ENCODE data around the gene RNF207. TPM values are rescaled to one million over a fixed set of nuclear protein-coding genes. Genes with fewer than 3 reads are reported as not detected.

Gene RNF207
- total and polyA plus RNA-seq, 2 experiments from 2014 or later: 29.3 to 30.9 TPM

DNA sequence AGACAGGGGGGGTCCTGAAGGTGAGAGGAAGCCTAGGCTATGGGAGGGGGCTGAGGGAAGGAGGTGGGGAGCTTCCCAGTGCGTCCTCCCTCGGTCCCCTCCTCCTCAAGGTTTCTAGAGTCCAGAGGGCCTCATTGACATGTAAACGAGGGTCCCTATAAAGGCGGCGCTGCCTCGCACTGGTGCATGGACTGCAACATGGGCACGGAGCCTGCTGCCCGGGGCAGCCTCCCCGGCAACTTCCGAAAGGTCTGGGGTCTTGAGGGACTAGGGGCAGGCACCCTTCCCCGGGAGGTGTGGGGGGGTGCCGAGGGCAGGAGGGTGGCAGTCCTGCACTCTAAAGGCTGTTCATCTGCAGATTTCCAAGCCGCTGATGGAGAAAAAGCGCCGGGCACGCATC, 38.1 kb downstream of the RNF207 start, which contains the start of gene HES3:
HES3 (plus strand) TSS at position 187 of the 400 bp plus-strand sequence; CDS start at position 374, 187 bp downstream.
- no peaks in the 10 kb centered on the region for H3K79me2 ChIP-seq
- no peaks in the 10 kb centered on the region for H3K36me3 ChIP-seq (replicated peaks; ENCODE audit: insufficient read depth, low read depth)
- no peak within 1 kb of the TSS for H3K27ac ChIP-seq
- H2AFZ ChIP-seq: no peak within 1 kb of the TSS
- TF ChIP-seq EZH2phosphoT487 (IDR thresholded peaks at IDR 0.05; ENCODE audit: low read depth, severe bottlenecking, unreplicated experiment) (no peak), EZH2 (IDR thresholded peaks at IDR 0.05; ENCODE audit: borderline replicate concordance) (no peak)
- TF ChIP-seq, protein P1, sequence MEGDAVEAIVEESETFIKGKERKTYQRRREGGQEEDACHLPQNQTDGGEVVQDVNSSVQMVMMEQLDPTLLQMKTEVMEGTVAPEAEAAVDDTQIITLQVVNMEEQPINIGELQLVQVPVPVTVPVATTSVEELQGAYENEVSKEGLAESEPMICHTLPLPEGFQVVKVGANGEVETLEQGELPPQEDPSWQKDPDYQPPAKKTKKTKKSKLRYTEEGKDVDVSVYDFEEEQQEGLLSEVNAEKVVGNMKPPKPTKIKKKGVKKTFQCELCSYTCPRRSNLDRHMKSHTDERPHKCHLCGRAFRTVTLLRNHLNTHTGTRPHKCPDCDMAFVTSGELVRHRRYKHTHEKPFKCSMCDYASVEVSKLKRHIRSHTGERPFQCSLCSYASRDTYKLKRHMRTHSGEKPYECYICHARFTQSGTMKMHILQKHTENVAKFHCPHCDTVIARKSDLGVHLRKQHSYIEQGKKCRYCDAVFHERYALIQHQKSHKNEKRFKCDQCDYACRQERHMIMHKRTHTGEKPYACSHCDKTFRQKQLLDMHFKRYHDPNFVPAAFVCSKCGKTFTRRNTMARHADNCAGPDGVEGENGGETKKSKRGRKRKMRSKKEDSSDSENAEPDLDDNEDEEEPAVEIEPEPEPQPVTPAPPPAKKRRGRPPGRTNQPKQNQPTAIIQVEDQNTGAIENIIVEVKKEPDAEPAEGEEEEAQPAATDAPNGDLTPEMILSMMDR (IDR thresholded peaks at IDR 0.05; ENCODE audit: poor library complexity): no peak
- WGBS (ENCODE audit: low lambda C conversion rate, missing lambda C conversion rate): 13% methylated on average over 14 of the region's 16 CpGs
- H3K4me3 ChIP-seq: no peak within 1 kb of the TSS
- peaks cover 24% of the 10 kb centered on the region for H3K4me1 ChIP-seq (ENCODE audit: insufficient read depth)
- no peak within 1 kb of the TSS for H3K4me2 ChIP-seq
- H4K20me1 ChIP-seq (ENCODE audit: insufficient read depth, poor library complexity, severe bottlenecking): no peaks in the 10 kb centered on the region
- H3K9me2 ChIP-seq (replicated peaks; ENCODE audit: insufficient read depth): no peaks in the 10 kb centered on the region
- no peaks in the 10 kb centered on the region for H3K9me3 ChIP-seq (ENCODE audit: low read depth)
- DNase-seq (ENCODE audit: low spot score): no peak
- H3K27me3 ChIP-seq: peaks cover 89% of the 10 kb centered on the region

GRCh38 chr1:6244401-6245049, 38.6 kb downstream of the RNF207 start:
- H3K9me2 ChIP-seq (replicated peaks; ENCODE audit: insufficient read depth): no peaks in the 10 kb centered on the region
- TF ChIP-seq EZH2 (IDR thresholded peaks at IDR 0.05; ENCODE audit: borderline replicate concordance) (no peak), EZH2phosphoT487 (IDR thresholded peaks at IDR 0.05; ENCODE audit: low read depth, severe bottlenecking, unreplicated experiment) (no peak)
- TF ChIP-seq, protein P1 (IDR thresholded peaks at IDR 0.05; ENCODE audit: poor library complexity): no peak
- H3K27me3 ChIP-seq: peaks cover 91% of the 10 kb centered on the region
- no peak overlapping the region for H3K4me3 ChIP-seq
- peaks cover 24% of the 10 kb centered on the region for H3K4me1 ChIP-seq (ENCODE audit: insufficient read depth)
- no peak overlapping the region for H2AFZ ChIP-seq
- 6% methylated on average over 11 of the region's 24 CpGs for WGBS (ENCODE audit: low lambda C conversion rate, missing lambda C conversion rate)
- H3K36me3 ChIP-seq (replicated peaks; ENCODE audit: insufficient read depth, low read depth): no peaks in the 10 kb centered on the region
- no peak overlapping the region for H3K27ac ChIP-seq
- DNase-seq (ENCODE audit: low spot score): no peak
- no peak overlapping the region for H3K4me2 ChIP-seq
- H4K20me1 ChIP-seq (ENCODE audit: insufficient read depth, poor library complexity, severe bottlenecking): no peaks in the 10 kb centered on the region
- no peaks in the 10 kb centered on the region for H3K79me2 ChIP-seq
- no peaks in the 10 kb centered on the region for H3K9me3 ChIP-seq (ENCODE audit: low read depth)

DNA sequence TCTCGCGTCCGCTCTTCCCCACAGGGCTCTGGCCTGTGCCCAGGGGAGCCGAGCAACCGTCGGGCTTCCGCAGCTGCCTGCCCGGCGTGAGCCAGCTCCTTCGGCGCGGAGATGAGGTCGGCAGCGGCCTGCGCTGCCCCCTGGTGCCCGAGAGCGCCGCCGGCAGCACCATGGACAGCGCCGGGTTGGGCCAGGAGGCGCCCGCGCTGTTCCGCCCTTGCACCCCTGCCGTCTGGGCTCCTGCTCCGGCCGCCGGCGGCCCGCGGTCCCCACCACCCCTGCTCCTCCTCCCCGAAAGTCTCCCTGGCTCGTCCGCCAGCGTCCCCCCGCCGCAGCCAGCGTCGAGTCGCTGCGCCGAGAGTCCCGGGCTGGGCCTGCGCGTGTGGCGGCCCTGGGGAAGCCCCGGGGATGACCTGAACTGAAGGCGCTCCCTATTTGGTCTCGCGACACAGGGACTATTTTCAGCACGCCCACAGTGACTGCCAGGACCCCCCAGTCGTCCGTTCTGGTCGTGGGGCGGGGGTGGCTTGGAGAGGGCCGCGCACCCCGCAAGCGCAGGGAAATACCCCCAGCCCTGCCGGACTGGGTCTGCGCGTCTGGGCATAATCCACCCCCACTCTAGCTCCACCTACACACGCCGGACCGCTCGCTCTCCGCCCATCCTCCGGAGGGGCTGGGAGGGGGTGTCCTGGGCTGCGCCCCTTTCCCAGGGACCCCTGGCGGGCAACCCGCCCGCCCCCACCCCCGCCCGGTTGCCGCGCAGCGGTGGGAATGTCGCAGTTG, 39.4 kb downstream of the RNF207 start:
- 2% methylated on average over 55 of the region's 79 CpGs for WGBS (ENCODE audit: low lambda C conversion rate, missing lambda C conversion rate)
- H4K20me1 ChIP-seq (ENCODE audit: insufficient read depth, poor library complexity, severe bottlenecking): no peaks in the 10 kb centered on the region
- H3K27ac ChIP-seq: no peak overlapping the region
- no peak overlapping the region for H3K4me3 ChIP-seq
- peak overlapping the region; percentile 73 for H3K4me2 ChIP-seq
- H3K27me3 ChIP-seq: peaks cover 90% of the 10 kb centered on the region
- DNase-seq (ENCODE audit: low spot score): peak; percentile 95
- H3K4me1 ChIP-seq (ENCODE audit: insufficient read depth): peaks cover 25% of the 10 kb centered on the region
- H2AFZ ChIP-seq: no peak overlapping the region
- no peaks in the 10 kb centered on the region for H3K36me3 ChIP-seq (replicated peaks; ENCODE audit: insufficient read depth, low read depth)
- no peaks in the 10 kb centered on the region for H3K9me2 ChIP-seq (replicated peaks; ENCODE audit: insufficient read depth)
- no peaks in the 10 kb centered on the region for H3K79me2 ChIP-seq
- no peaks in the 10 kb centered on the region for H3K9me3 ChIP-seq (ENCODE audit: low read depth)
- TF ChIP-seq EZH2phosphoT487 (IDR thresholded peaks at IDR 0.05; ENCODE audit: low read depth, severe bottlenecking, unreplicated experiment): no peak
- peak; percentile 61 for TF ChIP-seq EZH2 (IDR thresholded peaks at IDR 0.05; ENCODE audit: borderline replicate concordance)
- TF ChIP-seq, protein P1 (IDR thresholded peaks at IDR 0.05; ENCODE audit: poor library complexity): peak; percentile 92
